Stimulated activated CD8-positive, alpha-beta memory T cell treated with anti-CD3 and anti-CD28 coated beads, Interleukin-15, amount 100 ng/mL, for 1 hour (primary cell): ENCODE results near the gene FBLN5.
"Not testable (repeated sequence)": the region's sequence is repeated elsewhere in the genome, so short reads cannot be mapped to it uniquely, and the experiment has no call there.

Experiments used
- DNase-seq: peaks from one replicate; pipeline ENCODE4 v3.0.0-alpha.2; 2020; ENCODE audit warnings: low read depth

The FBLN5 gene

DNA sequence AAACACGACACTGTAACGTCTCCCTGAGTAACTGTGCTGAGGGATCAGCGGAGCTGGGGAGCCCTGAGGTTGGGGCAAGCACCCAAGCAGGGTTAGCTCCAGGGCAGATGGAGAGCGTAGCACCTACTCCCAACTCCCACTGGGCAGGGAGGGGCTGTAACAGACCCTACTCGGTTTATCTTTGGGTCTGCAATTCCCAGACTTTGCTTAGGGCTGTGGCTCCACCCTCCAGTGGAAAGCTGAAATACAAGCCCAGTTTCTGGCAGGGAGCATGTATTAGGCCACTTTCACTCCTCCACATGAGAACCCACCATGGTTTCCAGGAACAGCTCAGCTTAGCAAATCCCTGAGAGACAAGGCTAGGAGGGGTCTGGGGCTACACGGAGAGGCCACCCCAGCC, 62.8 kb downstream of the FBLN5 start:
- no peak for DNase-seq

DNA sequence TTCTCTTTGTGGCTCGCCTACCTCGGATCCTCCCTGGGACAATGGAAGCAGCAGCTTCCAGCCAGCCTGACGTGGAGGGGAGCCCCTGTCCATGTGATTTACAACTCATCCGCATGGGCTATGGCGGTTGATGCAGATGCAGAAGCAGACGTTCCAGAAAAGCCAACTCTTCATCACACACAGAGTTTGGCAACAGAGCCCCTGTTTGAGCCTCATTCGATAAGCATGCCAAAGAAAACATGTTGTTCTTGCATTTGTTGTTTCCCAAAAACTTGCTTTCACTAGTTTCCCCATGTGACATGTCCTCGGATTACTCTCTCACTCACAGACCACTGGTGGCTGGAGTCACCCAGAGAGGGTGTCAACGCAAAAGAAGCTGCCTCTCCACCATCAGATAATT, 63.7 kb downstream of the FBLN5 start:
- no peak for DNase-seq

DNA sequence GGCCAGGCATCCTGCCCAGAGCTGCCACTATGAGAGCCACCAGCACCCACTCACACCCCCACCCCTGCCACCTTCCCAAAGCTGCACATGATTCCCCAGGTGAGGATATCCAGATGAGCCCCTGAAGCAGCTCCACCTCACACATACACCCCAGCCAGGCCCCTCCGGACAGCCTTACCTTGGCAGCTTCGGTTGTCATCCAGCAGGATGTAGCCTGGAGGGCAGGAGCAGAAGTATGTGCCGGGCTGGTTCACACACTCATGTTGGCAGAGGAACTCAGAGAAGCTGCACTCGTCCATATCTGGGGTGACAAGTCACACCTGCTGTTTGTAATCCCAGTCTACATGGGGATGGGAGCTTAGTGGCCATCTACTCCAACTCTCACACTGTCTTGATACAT, 64.7 kb downstream of the FBLN5 start:
- DNase-seq = no peak

DNA sequence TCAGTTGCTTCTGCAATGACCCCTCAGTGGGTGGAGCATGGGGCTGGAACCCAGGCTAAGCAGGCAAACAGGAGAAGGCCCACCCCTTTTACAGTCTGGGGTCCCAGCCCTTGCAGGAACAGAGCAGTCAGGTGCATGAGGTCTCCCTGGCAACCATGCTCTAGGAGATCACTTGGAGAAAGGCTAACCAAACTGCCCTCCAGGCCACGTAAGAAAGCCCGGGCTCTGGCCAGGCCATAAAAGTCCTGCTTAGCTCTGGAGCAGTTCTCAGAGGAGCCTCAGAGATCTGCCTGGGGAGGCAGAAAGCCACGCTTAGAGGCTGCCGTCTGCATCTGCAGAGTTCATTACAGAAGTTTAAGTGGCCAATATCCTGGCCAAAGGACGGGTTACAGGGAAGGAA, 65.1 kb downstream of the FBLN5 start:
- DNase-seq = no peak

DNA sequence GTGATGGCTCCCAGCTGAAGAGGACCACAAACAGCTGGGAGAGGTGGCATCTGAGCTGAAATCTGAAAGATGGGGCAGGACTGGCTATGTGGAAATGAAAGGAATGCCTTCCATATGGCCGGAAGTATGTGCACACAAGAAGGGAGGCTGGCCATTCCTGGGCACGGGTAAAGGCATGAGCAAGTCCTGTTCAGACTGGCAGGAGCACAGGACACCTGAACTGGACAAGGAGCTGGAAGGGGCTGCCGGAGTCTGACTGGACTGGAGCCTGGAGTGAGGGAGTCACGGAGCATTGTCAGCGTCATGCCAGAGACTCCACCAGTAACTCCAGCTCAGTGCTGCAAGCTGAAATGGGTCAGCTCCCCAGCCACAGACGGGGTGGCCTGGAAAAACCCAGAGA, 68.3 kb downstream of the FBLN5 start:
- no peak for DNase-seq

DNA sequence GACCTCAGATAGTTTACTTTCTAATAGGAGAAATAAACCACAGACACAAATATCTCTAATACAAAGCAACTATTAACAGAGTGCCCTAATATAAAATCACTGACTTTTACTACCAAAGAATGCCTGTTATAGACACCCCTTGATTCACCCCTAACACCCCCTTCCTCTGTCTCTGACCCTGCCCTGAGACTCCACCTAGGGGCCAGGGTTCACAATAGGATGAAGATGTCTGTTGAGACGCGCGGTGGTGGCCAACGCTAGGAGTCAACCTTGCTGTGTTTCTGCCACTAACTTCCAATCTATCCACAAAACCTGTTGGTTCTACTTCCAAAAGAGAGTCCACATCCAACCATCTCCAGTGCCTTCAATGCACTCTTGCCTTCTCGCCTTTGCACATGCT, 69.2 kb downstream of the FBLN5 start:
- DNase-seq = no peak

DNA sequence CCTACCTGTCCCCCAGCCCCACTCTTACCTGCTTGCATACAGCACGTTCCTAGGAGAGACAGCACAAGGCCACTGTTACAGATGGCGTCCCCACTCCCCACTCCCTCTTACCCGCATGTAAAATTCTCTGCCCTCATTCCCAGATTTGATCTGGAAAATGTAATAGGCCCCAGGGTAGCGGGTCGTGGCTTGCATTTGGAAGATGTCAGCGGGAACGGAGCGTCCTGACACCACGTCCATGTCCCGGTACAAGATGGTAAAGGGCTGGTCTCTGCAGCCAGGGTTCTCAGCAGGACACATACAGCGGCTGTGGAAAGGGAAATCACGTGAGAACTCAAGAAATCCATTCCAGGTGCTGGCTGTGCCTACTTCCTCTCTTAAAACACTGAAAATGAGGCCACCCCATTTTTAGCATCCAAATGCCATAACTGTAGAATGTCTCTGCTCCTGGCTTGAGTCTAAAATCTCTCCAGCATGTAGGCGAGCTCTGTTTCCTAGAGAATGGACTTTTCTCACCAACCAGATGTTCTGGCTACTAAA, 70.0 kb downstream of the FBLN5 start:
- no peak for DNase-seq

DNA sequence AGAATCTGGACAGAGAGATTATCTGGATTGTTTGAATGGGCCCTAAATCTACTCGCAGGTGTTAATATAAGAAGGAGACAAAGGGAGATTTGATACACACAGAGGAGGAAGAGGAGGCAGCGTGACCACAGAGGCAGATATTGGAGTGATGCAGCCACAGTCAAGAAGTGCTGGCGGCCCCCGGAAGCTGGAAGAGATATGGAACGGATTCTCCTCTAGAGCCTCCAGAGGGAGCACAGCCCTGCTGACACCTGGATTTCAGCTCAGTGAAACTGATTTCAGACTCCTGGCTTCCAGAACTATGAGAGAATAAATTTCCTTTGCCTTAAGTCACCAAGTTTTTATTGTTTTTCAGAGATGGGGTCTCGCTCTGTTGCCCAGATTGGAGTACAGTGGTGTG, 71.0 kb downstream of the FBLN5 start:
- no peak for DNase-seq

DNA sequence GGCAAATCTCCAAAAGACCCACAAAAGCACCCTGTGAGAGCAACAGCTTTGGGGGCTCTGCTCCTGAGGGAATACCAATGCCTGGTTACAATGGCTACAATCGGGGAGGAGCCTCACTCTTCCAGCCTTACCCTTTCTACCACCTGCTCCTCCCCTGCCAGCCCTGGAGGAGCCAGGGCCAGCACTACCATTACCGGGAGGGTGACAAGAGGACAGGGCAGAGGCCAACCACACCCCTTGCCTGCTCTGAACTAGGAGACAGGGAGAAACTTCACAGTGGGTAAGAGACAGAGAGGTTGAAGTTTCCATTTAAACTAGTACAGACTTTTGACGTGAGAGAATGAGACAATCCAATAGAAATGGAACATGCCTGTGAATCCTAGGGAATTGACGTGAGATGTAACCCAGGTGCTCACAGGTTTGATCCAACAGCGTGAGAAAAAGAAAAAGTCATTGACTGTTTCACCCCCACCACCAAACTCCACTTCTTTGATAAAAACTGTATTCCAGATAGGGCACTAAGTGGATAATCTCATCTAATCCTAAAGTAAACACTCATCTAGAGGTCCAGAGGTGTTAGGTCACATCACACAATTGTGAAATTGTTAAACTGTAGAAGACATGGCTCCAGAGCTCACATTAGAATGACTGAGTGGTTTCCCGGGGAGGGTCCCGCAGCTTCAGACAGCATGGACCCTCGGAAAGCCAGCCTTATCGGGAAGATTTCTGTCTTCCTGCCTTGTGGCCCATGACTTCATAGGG, 71.8 kb downstream of the FBLN5 start:
- DNase-seq = no peak

DNA sequence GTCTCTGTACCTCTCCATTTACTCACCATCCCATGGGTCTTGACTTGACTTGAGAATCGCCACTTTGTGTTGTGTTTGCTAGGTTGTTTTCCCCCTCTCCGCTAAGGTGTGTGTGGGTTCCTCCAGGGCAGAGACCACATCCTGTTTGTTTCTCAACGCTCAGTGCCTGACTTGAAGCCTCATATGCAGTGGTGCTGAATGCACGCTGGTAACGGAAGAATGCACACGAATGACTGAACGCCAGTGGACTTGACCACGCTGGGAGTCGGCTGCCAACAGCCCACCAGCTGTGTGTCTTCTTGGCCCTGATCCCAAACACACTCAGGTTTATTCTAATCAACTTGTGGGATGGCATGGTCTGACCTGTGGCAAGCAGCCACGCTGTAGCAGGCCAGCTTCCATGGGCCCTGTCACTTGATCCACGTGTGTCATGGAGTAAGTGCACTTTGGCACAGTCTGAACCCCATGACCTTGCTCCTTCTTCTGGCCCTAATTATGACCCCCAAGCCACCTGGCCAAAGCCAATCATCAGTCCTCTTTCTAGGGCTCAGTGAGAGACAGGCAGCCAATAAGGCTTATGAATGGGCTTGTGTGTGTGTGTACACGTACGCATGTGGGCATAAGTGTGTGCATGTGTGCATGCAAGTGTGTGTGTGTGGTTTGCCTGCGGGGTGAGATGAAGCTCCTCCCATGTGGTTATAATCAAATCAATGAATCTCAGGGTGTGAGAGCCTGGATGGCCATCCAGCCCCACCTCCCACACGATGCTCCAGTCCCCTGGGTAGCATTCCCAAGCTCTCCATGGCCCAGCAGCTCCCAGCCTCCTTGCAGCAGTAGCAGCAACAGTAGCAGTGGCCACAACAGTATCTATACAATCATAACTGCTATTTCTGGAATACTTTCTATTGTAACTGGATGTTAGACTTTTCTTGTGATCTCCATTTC, 73.8 kb downstream of the FBLN5 start:
- DNase-seq = peak; percentile 37

DNA sequence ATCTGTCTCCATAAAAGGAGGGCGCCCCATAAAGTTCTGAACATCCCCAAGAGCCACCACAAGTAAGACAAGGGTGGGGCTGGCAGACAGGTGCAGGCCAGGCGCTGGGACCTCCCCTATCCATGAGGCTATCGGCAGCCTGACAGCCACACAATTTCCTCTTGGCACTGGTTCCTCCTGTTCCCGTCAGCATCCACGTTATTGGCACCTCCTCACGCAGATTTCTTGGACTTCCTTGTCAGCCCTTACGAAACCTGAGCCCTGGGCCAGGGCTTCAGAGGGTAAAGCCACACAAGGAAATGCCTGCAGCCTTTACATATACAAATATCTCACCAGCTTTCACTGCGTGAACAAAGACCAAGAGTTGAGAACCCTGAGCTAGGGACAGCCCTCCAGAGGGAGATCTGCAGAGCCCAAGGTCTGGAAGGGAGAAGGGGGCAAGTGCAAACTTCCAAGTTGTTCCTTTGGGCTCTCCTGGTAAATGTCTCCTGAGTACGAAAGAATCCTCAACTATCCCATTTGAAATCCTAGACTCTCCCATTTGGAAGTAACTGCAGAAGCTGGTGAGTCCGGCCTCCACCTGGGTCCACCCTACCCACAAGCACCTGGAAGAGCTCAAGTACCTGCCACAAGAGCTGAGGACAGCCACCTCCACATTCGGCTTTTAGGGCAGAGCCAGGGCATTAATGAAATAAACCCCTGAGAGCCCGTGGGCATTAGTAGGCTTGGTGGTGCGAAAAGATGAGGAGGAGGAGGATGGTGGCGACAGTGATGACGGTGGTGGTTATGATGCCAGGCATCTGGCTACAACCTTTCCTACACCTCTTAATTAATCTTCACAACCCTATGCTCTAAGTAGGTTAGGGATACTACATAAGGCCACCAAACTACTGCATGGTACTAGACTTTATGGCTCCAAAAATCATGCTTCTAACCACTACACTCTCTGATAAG, 74.7 kb downstream of the FBLN5 start:
- peak; percentile 15 for DNase-seq

DNA sequence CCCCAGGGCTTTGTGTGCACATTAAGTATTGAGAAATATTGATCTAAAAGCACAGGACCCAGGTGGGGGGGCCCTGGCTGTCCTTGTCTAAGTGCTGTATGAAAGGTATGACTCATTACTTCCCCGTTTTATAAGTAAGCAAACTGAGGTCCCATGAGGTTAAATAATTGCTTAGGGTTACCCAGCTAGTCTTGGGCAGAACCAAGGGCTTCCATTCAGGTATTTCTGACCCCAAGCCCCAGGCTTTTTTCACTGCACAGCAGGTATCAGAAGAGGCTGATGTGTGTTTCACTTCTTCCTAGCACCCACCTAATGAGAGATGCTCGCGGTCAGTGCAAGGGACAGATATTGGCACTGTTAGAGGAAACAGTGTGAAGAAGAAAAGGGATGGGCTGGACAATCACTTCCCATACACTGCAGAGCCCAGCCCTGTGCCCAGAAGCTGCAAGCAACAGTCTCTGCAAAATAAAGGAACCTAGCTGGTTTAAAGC, 75.4 kb downstream of the FBLN5 start:
- DNase-seq = no peak

DNA sequence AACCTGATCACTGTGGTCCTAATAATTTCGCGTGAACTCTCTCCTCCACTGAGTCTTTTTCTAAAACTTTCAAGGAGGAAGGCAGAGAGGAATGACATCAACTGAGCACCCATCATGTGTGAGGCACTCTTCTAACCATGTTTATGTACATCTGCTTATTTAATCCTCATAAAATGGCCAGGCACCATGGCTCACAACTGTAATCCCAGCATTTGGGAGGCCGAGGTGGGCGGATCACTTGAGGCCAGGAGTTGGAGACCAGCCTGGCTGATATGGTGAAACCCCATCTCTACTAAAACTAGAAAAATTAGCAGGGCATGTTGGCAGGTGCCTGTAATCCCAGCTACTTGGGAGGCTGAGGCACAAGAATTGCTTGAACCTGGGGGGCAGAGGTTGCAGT, 76.1 kb downstream of the FBLN5 start:
- not testable (repeated sequence) for DNase-seq

DNA sequence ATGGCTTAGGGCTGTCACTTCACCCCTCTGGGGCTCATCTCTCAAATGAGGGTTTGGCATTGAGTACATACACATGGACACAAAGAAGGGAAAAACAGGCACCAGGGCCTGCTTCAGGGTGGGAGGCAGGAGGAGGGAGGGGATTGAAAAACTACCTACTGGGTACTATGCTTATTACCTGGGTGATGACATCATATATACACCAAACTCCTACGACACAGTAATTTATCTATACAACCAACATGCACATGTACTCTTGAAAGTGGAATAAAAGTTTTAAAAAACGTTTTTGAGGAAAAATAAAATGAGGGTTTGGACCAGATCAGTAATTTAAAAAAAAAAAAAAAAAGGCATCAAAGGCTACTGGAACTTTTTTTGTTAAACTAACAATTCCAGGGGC, 76.6 kb downstream of the FBLN5 start:
- DNase-seq = no peak

DNA sequence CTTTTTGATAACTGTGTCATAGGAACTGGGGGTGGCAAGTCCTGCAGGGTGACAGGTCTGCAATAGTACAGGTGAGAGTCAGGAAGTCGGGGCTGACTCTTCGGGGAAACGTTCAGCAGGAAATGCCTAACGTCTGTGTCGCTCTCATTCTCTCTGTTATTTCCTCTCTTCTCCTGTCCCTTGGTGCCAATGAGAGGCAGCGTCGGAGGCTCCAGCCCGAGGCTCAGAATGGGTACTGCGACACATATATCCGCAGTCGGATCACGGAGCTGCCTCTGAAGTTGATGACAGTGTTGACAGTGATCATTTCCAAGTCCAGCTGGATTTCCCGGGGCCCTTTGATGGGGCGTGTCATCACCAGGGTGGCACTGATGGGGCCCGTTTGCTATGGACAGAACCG, 77.5 kb downstream of the FBLN5 start:
- DNase-seq = peak; percentile 26

DNA sequence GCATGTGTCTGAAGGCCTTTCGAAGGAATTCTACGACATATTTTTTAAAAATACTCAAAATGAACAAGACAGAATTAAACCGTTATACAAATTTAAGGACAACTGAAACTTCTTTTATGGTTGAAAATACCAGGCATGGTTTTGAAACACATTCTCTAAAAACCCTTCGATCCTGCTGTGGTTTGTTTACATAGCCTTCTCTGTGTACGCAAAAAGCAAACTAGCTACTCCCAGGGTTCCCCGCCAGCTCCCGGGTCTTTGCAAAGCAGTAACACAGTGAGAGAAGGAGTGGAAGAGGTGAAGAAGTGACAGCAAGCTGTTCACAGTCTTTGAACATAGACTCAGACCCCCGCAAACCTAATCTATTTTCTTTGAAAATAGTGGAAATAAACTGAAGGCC, 77.9 kb downstream of the FBLN5 start:
- no peak for DNase-seq

DNA sequence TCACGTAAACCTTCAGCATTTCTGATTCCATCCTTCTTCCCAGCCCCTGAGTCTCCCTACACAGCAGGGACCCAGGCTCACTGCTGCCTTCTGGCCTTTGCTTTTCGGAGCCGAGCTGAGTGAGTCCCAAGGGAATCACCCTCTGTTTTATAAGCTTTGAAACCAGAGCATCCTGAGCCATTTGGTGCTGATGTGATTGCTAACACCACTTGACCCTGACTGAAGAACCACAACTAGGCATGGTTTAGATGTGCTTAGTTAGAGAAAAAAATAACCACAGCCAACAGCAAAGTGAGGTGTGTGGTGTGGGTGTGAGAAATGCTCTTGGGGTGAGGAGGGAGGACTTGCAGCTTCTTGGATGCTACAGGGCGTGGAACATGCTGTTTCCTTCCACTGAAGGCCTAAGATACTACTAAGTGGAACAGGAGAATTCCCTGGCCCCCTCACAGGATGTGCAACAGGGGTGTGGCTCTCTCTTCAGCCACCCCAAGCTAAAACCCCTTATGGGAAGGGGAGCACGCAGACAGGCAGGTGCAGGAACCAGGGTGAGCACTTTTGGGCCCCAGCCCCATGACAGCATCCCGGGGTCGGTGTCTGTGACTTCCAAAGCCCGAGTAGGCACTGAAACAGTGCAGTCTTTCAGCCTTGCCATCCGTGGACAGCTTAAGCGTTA, 80.0 kb downstream of the FBLN5 start, which contains the start of gene TC2N:
TC2N (minus strand) TSS at position 221 of the 673 bp plus-strand sequence. CDS start 53,767 bp downstream, outside the sequence.
- peak; percentile 19 for DNase-seq

DNA sequence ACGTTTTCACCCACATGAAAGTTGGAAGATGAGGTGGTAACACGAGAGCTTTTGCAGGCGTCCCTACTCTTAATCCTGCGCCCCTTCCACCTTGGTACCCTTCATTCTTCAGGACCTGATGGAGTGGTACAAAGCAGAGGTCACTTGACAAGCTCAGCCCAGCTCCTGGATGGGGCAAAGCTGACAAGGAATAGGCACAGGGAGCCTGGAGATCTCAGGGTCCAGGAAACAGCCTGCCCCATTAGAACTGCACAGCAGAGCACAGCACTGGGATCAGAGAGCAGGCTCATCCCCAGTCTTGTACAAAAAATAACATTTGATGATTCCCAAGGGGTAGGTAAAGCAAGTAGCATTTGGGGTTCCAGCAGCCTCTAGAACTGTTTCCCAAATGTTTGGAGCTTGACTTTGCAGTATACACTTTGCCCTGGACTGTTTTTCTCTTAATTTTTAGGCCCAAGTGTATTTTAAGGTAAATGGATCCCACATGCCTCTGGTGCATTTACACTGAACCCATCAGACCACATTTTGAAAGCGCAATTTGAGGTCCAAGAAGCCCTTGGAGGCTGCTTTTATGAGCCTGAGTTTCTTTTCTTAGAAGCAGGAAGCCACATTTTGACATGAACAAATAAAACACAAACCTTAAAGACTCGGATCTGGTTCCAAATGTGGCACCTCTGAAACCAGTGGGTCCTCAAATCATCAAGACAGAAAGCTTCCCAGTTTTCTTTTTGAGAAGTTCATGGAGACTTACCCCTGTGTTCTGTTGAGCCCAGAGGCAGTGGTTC, 80.8 kb downstream of the FBLN5 start:
- no peak for DNase-seq

DNA sequence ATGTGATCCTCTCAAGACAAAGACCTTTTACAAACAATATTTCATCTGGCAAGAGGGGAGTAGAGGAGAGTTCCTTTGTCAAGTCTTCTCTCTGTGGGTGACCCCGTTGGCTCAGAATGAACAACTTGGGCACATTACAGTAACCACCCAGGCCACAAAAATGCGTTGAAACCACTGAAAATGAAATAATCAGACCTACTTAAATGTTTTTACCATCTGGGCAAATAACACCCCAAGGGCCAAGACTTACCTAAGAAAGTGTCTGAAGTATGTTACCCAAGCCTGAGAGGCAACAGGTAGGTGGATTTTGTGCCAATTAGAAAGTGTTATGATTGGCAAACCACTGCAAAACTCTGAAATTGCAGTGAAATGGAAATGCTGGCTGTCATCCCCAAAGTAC, 81.4 kb downstream of the FBLN5 start:
- no peak for DNase-seq

DNA sequence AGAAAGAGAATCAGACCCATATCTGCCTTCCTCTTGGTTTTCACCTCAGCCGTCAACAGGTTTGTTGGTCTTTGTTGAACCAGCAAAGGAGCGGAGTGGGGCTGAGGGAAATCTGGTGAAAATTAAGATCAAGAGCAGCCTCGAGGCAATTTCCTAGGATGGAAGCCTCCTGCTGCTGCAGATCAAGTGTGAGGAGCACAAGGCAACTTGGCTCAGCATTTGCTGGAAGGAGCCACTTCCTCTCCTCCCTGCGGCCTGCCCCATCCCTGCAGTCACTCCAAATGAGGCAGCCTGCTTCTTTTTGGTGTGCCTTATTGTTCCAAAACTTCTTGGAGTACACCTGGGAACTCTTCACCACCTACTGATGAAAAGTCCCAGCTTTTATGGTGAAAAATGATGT, 85.1 kb downstream of the FBLN5 start:
- DNase-seq = no peak
